ENCODE results near the gene FBXW11.
A peak's percentile ranks its signal among the peaks of the same experiment; 100 is the strongest.
"Not testable (repeated sequence)": the region's sequence is repeated elsewhere in the genome, so short reads cannot be mapped to it uniquely, and the experiment has no call there.

FBXW11 gene

GRCh38 chr5:172006321-172007174, at the start of gene FBXW11:
FBXW11 (minus strand) TSS chr5:172006638; CDS start chr5:172006502, 136 bp downstream.
- peak; percentile 98 for DNase-seq

- no peak for DNase-seq
These were observed 49.6 kb upstream of the FBXW11 start for GRCh38 chr5:172055996-172056395.

GRCh38 chr5:172055421-172055820, 49.0 kb upstream of the FBXW11 start:
- DNase-seq, result no peak

GRCh38 chr5:172054611-172055153, 48.2 kb upstream of the FBXW11 start:
- no peak for DNase-seq

GRCh38 chr5:172052450-172053236, 46.2 kb upstream of the FBXW11 start:
- peak; percentile 54 for DNase-seq

GRCh38 chr5:172051643-172052339, 45.4 kb upstream of the FBXW11 start:
- peak; percentile 34 for DNase-seq

GRCh38 chr5:172050080-172050479, 43.6 kb upstream of the FBXW11 start:
- DNase-seq, result no peak

- DNase-seq, result no peak
These were observed 42.9 kb upstream of the FBXW11 start for GRCh38 chr5:172049226-172049796.

- DNase-seq, result peak; percentile 60
These were observed 42.2 kb upstream of the FBXW11 start for GRCh38 chr5:172048539-172049101.

- DNase-seq, result no peak
These were observed 41.7 kb upstream of the FBXW11 start for GRCh38 chr5:172048170-172048422.

GRCh38 chr5:172046593-172046992, 40.2 kb upstream of the FBXW11 start:
- DNase-seq, result no peak

GRCh38 chr5:172045315-172045632, 38.8 kb upstream of the FBXW11 start:
- no peak for DNase-seq

GRCh38 chr5:172044631-172045314, 38.3 kb upstream of the FBXW11 start:
- DNase-seq, result no peak

GRCh38 chr5:172043865-172044264, 37.4 kb upstream of the FBXW11 start:
- no peak for DNase-seq

GRCh38 chr5:172042183-172042582, 35.7 kb upstream of the FBXW11 start:
- DNase-seq, result no peak

- no peak for DNase-seq
These were observed 31.7 kb upstream of the FBXW11 start for GRCh38 chr5:172038167-172038566.

GRCh38 chr5:172035049-172035448, 28.6 kb upstream of the FBXW11 start:
- no peak for DNase-seq

- no peak for DNase-seq
These were observed 25.5 kb upstream of the FBXW11 start for GRCh38 chr5:172031894-172032461.

GRCh38 chr5:172029876-172030275, 23.4 kb upstream of the FBXW11 start:
- DNase-seq, result no peak

GRCh38 chr5:172028167-172028566, 21.7 kb upstream of the FBXW11 start:
- DNase-seq, result no peak

GRCh38 chr5:172020110-172020786, 13.8 kb upstream of the FBXW11 start:
- DNase-seq, result not testable (repeated sequence)

All from EL (cell line).